ENCODE results near the gene CACNA2D1. TPM values are rescaled to one million over a fixed set of nuclear protein-coding genes. Genes with fewer than 3 reads are reported as not detected.

Gene CACNA2D1
- total and polyA plus RNA-seq, 8 donors, result 10.7 to 20.8 (median 16.6) TPM

DNA sequence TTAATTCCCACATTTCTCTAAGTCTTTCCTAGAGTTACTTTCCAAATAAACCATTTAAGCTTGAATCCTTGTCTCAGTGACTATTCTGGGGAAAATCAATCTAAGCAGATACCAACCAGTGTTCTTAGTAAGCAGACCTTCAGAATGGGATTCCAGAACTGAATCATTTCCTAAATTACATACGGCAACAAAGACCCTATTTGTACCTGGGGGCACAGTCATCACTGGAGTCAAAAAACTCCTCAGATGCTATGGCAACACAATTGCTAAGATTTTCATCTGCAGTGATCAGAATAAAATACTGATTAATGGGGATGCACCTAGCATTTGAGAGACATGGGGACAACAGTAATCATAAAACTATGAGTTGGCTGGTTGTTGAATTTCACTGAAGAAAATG lies 389.0 kb downstream of the CACNA2D1 start:
- Histone ChIP-seq H3K27ac (no peak overlapping the region), H3K27me3 (no peaks in the 10 kb centered on the region), H3K4me3 (no peak overlapping the region), H3K9me3 (no peaks in the 10 kb centered on the region), H3K4me1 (no peaks in the 10 kb centered on the region), H3K36me3 (no peaks in the 10 kb centered on the region)
- intact Hi-C loops (cut with DNase I), result no loop called here
- TF ChIP-seq, protein P1, sequence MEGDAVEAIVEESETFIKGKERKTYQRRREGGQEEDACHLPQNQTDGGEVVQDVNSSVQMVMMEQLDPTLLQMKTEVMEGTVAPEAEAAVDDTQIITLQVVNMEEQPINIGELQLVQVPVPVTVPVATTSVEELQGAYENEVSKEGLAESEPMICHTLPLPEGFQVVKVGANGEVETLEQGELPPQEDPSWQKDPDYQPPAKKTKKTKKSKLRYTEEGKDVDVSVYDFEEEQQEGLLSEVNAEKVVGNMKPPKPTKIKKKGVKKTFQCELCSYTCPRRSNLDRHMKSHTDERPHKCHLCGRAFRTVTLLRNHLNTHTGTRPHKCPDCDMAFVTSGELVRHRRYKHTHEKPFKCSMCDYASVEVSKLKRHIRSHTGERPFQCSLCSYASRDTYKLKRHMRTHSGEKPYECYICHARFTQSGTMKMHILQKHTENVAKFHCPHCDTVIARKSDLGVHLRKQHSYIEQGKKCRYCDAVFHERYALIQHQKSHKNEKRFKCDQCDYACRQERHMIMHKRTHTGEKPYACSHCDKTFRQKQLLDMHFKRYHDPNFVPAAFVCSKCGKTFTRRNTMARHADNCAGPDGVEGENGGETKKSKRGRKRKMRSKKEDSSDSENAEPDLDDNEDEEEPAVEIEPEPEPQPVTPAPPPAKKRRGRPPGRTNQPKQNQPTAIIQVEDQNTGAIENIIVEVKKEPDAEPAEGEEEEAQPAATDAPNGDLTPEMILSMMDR (IDR thresholded peaks at IDR 0.05), result no peak
- ATAC-seq (no peak), DNase-seq (no peak)

DNA sequence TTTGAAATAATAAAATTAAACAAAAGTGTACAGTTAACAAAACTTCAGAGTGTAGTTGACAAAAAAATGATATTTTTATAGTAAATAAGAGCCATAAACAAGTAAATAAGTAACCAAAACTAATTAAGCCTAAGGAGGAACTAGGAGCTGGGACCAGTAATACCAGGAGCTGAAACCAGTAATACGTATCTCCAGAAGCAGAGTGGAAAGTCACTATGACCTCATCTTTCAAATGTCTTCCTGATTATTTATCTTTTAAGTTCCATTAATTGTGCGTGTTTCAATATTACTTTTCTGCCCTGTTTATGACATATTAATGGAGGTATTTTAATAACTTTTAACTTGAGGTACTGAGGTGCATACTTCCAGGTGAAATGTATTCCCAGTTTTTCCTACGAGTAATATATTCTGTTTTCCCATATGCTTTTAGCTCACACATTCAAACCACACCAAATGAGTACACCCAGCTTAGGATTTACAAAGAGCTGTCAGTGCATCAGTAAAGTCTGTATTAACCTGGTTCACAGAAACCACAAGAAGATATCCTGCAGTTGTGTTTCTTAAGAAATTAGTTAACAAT lies 390.0 kb downstream of the CACNA2D1 start:
- no peak for ATAC-seq
- TF ChIP-seq, protein P1 (IDR thresholded peaks at IDR 0.05), result no peak
- no peak for DNase-seq
- no peaks in the 10 kb centered on the region for H3K9me3 ChIP-seq
- no peaks in the 10 kb centered on the region for H3K4me1 ChIP-seq
- H3K27me3 ChIP-seq, result no peaks in the 10 kb centered on the region
- H3K4me3 ChIP-seq, result no peak overlapping the region
- intact Hi-C loops (cut with DNase I), result no loop called here
- H3K27ac ChIP-seq, result no peak overlapping the region
- H3K36me3 ChIP-seq, result no peaks in the 10 kb centered on the region

DNA sequence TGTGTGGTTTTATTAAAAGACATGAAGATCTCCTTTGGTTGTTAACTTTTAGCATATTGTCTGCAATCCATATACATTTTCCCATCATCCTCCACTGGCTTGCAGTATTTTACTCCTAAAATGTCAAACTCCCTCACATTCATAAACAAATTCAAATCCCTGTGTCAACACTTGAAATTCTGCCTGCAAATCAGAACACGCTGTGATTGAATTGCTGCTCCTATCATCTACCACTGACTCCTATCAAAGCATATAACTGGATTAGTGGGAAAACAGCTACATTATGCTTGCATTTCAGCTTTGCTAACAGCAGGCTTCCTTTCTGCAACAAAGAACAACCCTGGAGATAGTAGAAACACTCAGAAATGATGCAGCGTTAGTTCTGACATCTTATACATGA lies 392.0 kb downstream of the CACNA2D1 start:
- no peaks in the 10 kb centered on the region for H3K36me3 ChIP-seq
- H3K27ac ChIP-seq, result no peak overlapping the region
- H3K4me3 ChIP-seq, result no peak overlapping the region
- H3K4me1 ChIP-seq, result no peaks in the 10 kb centered on the region
- DNase-seq (no peak), ATAC-seq (no peak)
- TF ChIP-seq, protein P1 (IDR thresholded peaks at IDR 0.05), result no peak
- intact Hi-C loops (cut with DNase I), result no loop called here
- H3K9me3 ChIP-seq, result no peaks in the 10 kb centered on the region
- H3K27me3 ChIP-seq, result no peaks in the 10 kb centered on the region

DNA sequence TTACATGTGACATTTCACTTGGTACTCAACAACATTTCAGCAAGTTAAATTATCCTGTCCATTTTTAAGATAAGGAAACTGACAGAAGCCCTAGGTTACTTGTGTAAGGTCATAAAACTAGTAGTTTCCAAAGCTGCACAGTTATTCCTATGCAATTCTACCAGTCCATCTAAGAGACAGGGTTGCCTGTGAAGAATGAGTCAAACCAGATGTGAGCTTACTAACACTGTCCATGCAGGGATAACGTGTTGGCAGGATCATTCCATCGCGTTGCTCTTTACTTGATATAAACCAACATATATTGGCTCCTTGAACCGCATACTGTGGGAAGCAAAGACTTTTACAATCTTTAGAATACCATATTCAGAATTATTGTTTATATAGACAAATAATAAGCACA lies 392.8 kb downstream of the CACNA2D1 start:
- Histone ChIP-seq H3K36me3 (no peaks in the 10 kb centered on the region), H3K4me3 (no peak overlapping the region), H3K27me3 (no peaks in the 10 kb centered on the region), H3K4me1 (no peaks in the 10 kb centered on the region), H3K9me3 (no peaks in the 10 kb centered on the region), H3K27ac (no peak overlapping the region)
- intact Hi-C loops (cut with DNase I), result no loop called here
- peak; percentile 41 for ATAC-seq
- peak in 1 of 4 donors; percentile 12 for DNase-seq
- TF ChIP-seq, protein P1 (IDR thresholded peaks at IDR 0.05), result no peak

DNA sequence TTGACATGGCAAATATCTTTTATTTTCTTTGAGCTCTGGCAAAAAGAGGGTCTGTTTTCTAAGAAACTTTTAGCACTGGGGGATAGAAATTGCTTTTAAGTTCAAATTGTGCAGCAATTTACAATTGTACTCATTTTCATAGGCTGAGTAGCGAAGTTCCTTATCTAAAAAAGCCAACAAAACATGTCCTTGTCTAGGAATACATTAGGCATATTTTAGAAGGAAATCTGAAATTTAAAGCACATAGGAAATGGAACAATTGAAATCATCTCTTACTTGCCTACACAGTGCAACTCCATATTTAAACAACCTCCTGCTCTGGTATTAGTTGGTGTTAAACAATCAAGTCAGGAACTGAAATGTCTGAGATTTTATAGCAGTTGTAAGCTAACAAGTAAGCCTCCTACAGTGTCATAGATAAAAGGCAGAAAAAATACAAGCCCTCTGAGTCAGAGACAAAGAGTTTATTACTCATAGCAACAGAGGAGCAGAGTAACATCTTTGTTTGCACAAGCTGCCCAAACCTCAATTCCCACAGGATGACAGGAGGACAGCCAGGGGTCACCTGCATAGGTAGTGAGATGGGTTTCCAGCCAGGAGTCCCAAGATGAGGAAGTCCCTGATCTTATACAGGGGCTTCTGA lies 393.6 kb downstream of the CACNA2D1 start:
- no peaks in the 10 kb centered on the region for H3K27me3 ChIP-seq
- DNase-seq (peak in 1 of 4 donors; percentile 5), ATAC-seq (peak; percentile 81)
- H3K36me3 ChIP-seq, result no peaks in the 10 kb centered on the region
- H3K27ac ChIP-seq, result no peak overlapping the region
- TF ChIP-seq, protein P1 (IDR thresholded peaks at IDR 0.05), result no peak
- no peaks in the 10 kb centered on the region for H3K9me3 ChIP-seq
- intact Hi-C loops (cut with DNase I), result loop anchor here in 1 of 2 donors (10.0 kb wide), 1 partner anchor 675 kb away; no protein-coding TSS in a partner anchor
- no peak overlapping the region for H3K4me3 ChIP-seq
- no peaks in the 10 kb centered on the region for H3K4me1 ChIP-seq
